WERI-Rb-1 (cell line): ENCODE results near the gene IGF2R.

Source experiments
- DNase-seq: peaks from one replicate; pipeline ENCODE4 v3.0.0-alpha.2; 2020
- H3K27ac ChIP-seq: fragments of 250-450 bp; sonication (Bioruptor Pico); 2 replicates; pipeline ENCODE4 v1.5.1; 2020; ENCODE audit warnings: mild to moderate bottlenecking, moderate library complexity
- H3K27me3 ChIP-seq: fragments of 250-450 bp; sonication (Bioruptor Pico); 2 replicates; pipeline ENCODE4 v1.5.1; 2021; ENCODE audit warnings: mild to moderate bottlenecking, low read depth, moderate library complexity; ENCODE audit not compliant: insufficient read depth, severe bottlenecking
- H3K36me3 ChIP-seq: fragments of 250-450 bp; sonication (Bioruptor Pico); 2 replicates; pipeline ENCODE4 v1.5.1; 2020; ENCODE audit warnings: mild to moderate bottlenecking, moderate library complexity
- H3K4me3 ChIP-seq: 2 replicates; pipeline ENCODE4 v1.5.1; 2011; ENCODE audit warnings: low read depth, mild to moderate bottlenecking, control low read depth, low read length
- H3K9me3 ChIP-seq: fragments of 250-450 bp; sonication (Bioruptor Pico); 2 replicates; pipeline ENCODE4 v1.5.1; 2021; ENCODE audit warnings: mild to moderate bottlenecking, moderate library complexity; ENCODE audit not compliant: severe bottlenecking
- TF ChIP-seq, protein P1 (sequence below): IDR thresholded peaks from 2 replicates; pipeline ENCODE4 v1.5.1; 2011; ENCODE audit warnings: low read depth, mild to moderate bottlenecking, control low read depth, inconsistent platforms, low read length

The IGF2R gene

DNA sequence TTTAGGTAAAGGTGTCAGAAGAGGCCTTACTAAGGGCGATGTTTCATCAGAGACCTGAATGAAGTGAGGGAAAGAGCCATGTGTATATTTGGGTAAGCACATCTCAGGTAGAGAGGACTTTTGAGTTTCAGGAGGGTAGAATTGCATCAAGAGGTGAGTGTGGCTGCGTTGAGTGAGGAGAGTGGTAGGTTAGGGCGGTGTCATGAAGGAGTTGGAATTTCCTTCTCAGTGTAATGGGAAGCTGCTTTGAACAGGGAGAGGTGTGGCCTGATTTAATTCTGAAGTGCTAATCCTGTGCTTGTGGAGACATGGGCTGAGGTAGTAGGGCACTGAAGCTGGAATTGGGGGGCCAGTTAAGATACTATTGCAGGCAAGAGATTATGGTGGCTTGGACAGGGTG lies 53.9 kb downstream of the IGF2R start:
- no peaks in the 10 kb centered on the region for H3K9me3 ChIP-seq
- DNase-seq = no peak
- TF ChIP-seq, protein P1, sequence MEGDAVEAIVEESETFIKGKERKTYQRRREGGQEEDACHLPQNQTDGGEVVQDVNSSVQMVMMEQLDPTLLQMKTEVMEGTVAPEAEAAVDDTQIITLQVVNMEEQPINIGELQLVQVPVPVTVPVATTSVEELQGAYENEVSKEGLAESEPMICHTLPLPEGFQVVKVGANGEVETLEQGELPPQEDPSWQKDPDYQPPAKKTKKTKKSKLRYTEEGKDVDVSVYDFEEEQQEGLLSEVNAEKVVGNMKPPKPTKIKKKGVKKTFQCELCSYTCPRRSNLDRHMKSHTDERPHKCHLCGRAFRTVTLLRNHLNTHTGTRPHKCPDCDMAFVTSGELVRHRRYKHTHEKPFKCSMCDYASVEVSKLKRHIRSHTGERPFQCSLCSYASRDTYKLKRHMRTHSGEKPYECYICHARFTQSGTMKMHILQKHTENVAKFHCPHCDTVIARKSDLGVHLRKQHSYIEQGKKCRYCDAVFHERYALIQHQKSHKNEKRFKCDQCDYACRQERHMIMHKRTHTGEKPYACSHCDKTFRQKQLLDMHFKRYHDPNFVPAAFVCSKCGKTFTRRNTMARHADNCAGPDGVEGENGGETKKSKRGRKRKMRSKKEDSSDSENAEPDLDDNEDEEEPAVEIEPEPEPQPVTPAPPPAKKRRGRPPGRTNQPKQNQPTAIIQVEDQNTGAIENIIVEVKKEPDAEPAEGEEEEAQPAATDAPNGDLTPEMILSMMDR = no peak
- H3K27ac ChIP-seq = no peak overlapping the region
- H3K4me3 ChIP-seq = no peak overlapping the region
- peaks cover 29% of the 10 kb centered on the region for H3K36me3 ChIP-seq
- no peaks in the 10 kb centered on the region for H3K27me3 ChIP-seq

- Histone ChIP-seq H3K27me3 (no peaks in the 10 kb centered on the region), H3K27ac (no peak overlapping the region), H3K9me3 (no peaks in the 10 kb centered on the region), H3K4me3 (no peak overlapping the region), H3K36me3 (peaks cover 35% of the 10 kb centered on the region)
- TF ChIP-seq, protein P1 = no peak
- DNase-seq = no peak
Observed at GRCh38 chr6:160024152-160024551, 55.3 kb downstream of the IGF2R start.

- DNase-seq = no peak
- Histone ChIP-seq H3K9me3 (no peaks in the 10 kb centered on the region), H3K4me3 (no peak overlapping the region), H3K36me3 (peaks cover 42% of the 10 kb centered on the region), H3K27ac (no peak overlapping the region), H3K27me3 (no peaks in the 10 kb centered on the region)
- TF ChIP-seq, protein P1 = no peak
Observed at GRCh38 chr6:160027076-160027475, 58.2 kb downstream of the IGF2R start.

DNA sequence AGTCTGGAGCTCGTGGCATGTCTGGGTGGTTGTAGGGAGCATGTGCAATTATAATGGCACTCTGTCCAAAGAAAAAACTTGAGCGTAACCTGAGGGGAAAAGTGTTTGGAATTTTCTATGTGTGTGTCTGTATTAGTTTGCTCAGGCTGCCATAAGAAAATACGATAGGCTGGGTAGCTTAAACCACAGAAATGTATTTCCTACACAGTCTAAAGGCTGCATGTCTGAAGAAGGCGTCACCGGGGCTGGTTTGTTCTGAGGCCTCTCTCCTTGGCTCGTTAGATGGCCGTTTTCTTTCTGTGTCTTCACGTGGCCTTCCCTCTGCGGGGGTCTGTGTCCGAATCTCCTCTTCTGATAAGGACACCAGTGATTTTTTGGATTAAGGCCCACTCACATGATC lies 59.0 kb downstream of the IGF2R start:
- Histone ChIP-seq H3K27me3 (no peaks in the 10 kb centered on the region), H3K27ac (no peak overlapping the region), H3K9me3 (no peaks in the 10 kb centered on the region), H3K36me3 (peaks cover 46% of the 10 kb centered on the region), H3K4me3 (no peak overlapping the region)
- TF ChIP-seq, protein P1 = no peak
- DNase-seq = no peak

- Histone ChIP-seq H3K4me3 (no peak overlapping the region), H3K27me3 (no peaks in the 10 kb centered on the region), H3K27ac (no peak overlapping the region), H3K9me3 (no peaks in the 10 kb centered on the region), H3K36me3 (peaks cover 53% of the 10 kb centered on the region)
- DNase-seq = no peak
- TF ChIP-seq, protein P1 = no peak
Observed at GRCh38 chr6:160028487-160029275, 59.8 kb downstream of the IGF2R start.

GRCh38 chr6:160029525-160029924 lies 60.6 kb downstream of the IGF2R start:
- TF ChIP-seq, protein P1 = no peak
- Histone ChIP-seq H3K27me3 (no peaks in the 10 kb centered on the region), H3K36me3 (peaks cover 60% of the 10 kb centered on the region), H3K27ac (no peak overlapping the region), H3K9me3 (no peaks in the 10 kb centered on the region), H3K4me3 (no peak overlapping the region)
- DNase-seq = no peak
